ENCODE results near the gene B4GALNT3.

B4GALNT3 gene

GRCh38 chr12:510071-510825 is 50.5 kb downstream of the B4GALNT3 start:
- DNase-seq, result no peak

DNA sequence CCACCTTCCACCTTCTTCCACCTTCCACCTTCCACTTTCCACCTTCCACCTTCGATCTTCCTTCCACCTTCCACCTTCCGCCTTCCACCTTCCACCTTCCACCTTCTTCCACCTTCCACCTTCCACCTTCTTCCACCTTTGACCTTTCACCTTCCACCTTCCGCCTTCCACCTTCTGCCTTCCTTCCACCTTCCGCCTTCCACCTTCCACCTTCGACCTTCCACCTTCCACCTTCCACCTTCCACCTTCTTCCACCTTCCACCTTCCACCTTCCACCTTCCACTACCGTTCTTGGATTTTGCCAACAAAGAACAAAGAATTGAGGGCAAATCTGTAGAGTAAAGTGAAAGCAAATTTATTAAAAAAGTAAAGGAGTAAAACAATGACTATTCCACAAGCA is 53.2 kb downstream of the B4GALNT3 start:
- DNase-seq, result no peak

- no peak for DNase-seq
These were observed 53.7 kb downstream of the B4GALNT3 start for GRCh38 chr12:513446-513845.

GRCh38 chr12:517538-517937 is 57.8 kb downstream of the B4GALNT3 start:
- no peak for DNase-seq

DNA sequence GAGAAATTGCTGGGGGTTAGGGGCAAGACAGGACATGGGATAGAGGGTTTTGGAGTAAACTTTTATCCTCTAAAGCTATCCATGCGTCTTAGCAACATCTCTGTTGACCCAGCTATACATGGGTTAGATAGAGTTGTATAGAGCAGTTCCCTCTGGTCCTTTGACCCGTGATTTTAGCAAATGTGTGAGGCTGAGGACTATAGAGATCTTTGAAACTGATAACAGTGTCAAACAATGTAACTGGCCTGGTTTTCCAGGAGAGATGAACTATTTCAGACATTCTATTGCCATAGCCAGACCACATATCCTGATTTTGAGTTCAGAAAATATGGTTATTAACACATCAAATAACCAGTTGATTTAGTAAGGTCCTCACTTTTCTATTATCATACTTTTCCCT is 60.4 kb downstream of the B4GALNT3 start:
- no peak for DNase-seq

DNA sequence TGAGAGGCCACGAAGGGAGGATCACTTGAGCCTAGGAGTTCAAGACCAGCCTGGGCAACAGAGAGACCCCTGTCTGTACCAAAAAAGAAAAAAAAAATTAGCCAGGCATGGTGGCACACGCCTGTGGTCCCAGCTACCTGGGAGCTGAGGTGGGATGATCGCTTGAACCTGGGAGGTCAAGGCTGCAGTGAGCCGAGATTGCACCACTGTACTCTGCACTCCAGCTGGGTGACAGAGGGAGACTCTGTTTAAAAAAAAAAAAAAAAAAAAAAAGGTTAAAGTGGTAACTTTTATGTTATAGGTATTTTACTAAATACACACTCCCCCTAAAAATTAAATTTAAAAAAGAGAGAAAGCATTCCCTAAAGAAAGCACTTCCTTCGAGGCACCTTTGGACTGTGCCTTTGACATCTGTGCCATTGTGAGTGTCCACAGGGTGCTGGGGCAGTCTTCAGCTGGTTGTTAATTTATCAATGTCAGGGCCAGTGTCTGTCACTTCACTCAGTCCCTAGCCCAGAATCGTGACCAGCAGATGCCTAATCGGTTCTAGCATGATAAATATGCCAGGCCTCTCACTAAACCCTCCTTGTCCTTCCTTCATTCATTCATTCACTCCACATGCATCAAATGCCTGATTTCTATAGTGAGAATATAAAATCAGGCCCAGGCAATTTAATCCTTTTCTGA is 63.1 kb downstream of the B4GALNT3 start:
- no peak for DNase-seq

DNA sequence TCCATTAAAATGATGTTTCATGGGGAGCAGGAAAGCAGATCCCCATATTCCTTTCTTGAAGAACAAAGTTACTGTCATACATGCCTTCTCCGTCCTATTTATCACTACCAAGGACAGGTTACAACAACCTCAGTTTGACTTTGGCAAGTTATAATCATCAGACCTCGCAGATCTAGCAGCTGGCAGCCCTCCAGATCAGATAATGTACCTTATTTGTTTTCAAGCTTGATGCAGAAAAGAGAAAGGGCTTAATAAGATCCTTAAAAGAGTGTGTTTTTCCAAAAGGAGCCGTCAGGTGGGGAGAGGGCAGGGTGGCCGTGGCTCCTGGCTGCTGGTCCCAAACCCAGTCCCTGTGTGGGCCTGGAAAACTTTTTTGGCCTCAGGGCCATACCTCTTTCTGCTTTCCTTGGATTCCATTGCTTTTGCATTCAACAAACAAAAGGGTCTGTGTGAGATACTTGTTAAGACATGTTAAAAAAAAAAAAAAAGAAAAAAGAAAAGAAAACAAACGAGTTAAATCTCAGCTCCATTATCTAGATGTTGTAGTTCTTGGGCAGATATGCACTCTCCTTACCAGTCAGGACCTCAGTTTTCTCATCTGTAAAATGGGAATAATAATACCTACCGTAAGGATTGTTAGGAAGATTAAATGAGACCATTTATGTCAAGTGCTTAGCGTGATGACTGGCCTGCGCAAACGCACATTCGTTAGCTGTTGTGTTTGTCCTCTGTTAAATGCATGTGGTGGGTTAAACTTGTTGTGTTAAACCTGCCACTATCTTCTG is 64.6 kb downstream of the B4GALNT3 start:
- no peak for DNase-seq

DNA sequence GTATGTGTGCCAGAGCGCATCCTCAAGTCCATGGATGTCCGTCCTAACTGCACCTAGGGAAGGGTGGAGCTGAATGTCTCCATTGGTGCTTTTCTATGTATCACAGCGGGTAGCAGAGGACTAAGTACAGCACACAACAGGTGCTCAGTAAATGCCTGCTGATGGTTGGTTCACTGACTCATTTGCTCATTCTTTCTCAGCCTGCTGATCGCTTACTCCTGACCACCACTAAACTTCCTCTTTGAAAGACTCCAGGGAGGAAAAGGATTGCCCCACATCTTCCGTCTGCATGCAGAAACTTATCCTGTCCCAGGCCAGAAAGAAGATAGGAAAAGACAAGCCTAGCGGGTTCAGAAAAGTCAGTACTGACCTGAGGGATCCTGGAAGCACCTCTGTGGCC is 66.3 kb downstream of the B4GALNT3 start:
- no peak for DNase-seq

DNA sequence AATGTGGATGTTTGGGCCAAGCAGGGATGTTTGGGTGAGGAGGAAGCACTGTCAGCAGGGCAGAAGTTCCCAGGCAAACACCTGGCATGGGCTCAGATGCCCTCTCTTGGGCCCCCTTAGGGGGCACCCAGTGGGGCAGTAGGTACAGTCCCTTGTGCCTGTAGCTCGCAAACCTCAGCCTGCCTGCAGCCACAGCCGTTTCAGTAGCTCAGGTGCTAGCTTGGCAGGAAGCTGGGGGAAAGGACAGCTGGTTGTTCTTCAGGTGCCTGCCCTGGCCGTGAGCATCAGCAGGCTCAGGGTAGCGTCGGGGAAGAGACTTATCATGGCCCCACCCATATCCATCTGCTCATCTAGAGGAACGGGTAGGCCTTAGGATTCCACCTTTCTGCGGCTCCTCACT is 67.5 kb downstream of the B4GALNT3 start:
- DNase-seq, result no peak

DNA sequence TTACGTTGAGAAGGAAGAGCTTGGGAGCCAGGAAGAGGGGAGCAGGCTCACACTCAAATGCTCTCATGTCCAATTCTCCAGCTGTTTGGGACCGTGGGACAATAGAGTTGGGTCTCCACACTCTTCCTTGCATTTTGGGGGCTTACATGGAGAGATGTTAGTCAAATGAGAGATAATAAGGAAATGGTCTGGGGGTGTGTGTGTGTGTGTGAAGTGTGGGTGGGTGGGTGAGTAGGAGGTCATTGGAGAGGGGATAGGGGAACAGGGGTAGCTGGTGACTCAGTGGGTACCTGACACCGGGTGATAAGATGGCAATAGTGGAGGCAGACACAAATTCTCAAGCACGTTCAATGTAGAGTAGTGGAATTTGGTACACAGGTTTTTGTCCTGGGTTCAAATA is 68.0 kb downstream of the B4GALNT3 start:
- DNase-seq, result no peak

DNA sequence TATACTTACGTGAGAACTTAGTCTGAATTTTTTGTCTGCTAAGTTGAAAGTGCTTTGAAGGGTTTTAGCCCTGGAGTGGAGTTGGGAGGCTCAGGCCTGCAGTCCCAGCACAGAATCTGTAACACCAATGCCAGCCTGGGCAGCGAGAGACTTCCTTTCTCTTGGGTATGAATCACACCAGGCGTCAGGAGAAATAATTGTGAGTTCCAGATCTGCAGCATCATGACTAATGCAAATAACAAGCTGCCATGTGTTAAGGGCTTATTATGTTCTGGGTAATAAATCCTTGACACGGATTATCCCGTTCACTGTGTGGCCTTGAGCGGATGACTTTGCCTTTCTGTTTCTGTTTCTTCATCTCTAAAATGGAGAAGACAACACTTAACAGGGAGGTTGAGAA is 70.6 kb downstream of the B4GALNT3 start:
- DNase-seq, result no peak

DNA sequence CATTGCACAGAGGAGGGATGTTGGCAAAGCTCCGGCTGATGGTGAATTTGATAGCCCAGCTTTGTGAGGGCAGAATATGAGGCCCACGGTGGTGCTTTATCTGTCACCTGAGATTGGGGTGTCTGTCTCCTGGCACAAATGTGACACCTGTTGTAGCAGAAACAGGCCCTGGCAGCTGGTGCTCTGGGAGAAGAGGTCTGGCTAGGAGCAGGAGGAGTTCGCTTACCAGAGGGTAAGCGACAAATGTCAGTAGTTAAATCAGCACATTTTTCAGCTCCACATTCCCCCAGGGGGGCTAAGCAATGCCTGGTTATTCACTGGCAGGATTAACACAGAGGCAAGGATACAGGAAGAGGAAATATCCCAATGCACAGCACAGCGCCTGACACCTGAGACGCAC is 71.1 kb downstream of the B4GALNT3 start:
- DNase-seq, result no peak

- no peak for DNase-seq
These were observed 72.3 kb downstream of the B4GALNT3 start for GRCh38 chr12:531951-532585.

- DNase-seq, result no peak
These were observed 73.3 kb downstream of the B4GALNT3 start for GRCh38 chr12:532908-533565.

- no peak for DNase-seq
These were observed 74.0 kb downstream of the B4GALNT3 start for GRCh38 chr12:533718-534117.

GRCh38 chr12:534216-534615 is 74.5 kb downstream of the B4GALNT3 start:
- no peak for DNase-seq

GRCh38 chr12:535396-535795 is 75.7 kb downstream of the B4GALNT3 start:
- DNase-seq, result no peak

DNA sequence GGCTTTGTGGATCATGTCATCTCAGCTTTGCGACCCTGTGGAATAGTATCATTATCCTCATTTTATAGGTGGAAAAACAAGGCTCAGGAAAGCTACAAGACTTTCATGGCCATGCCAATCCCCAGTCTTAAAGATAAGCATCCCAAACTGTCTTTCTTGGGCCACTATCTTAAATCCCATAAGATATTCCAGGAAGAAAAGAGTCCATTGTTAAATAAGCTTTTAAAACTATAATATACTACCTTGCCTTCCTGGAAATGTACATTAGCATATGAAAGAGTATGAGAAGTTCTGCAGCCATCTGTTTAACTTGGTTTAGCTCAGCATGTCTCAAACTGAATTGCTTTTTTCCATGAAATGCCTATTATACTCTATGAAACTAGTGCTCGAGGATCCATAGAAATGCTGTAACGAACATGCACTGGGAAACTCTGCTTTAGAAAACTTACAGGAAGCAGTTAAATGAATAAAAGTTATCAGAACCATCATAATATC is 77.1 kb downstream of the B4GALNT3 start:
- no peak for DNase-seq

DNA sequence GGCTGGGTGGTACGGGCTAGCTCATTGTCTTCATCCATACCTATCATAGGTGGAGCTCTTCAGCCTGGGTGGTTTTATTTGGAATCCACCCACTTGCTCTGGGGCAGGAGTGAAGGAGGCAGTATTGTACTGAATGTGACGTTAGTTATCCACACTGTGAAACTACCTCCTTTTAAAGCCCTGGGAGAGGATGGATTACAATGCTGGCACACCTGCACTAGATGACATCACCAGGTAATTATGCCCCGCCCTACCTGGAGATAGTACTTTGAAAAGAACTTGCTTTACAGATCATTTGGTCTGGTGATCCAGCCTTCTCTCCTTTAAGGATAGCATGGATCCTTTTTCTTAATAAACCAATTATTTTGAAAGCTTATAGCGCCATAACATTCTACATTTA is 78.0 kb downstream of the B4GALNT3 start:
- no peak for DNase-seq

- DNase-seq, result no peak
These were observed 79.2 kb downstream of the B4GALNT3 start for GRCh38 chr12:538731-539539.

DNA sequence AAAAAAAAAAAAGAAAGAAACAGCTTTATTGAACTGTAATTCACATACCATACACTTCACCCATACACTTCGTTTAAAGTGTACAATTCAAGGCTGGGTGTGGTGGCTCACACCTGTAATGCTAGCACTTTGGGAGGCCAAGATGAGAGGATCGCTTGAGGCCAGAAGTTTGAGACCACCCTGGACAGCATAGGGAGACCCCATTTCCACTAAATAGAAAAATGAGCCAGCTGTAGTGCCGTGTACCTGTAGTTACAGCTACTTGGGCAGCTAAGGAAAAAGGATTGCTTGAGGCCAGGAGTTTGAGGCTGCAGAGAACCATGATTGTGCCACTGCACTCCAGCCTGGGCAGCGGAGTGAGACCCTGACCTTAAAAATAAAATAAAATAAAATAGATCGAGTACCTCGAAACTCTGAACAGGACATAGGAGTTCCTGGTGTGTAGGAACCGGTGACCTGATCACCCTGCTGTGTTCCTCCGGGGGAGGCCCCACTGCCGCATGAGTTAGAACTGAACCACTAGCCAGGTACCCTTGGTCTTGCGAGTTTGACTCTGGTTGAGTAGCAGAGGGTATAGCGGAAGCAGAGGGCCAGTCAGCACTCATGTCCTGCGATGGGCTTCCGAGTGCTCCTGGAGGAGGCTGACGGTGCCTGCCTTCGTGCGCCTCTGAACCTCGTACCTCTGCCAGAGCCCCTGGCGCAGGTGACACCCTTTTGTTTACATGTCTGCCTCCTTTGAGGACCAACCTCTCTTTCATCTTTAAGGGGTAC is 80.0 kb downstream of the B4GALNT3 start:
- DNase-seq, result no peak
